ENCODE data around the gene NELL1. TPM values are rescaled to one million over a fixed set of nuclear protein-coding genes. Genes with fewer than 3 reads are reported as not detected.

NELL1 gene
- total and polyA plus RNA-seq, 2 experiments from 2014 or later, result 1.6 TPM; not detected in 1

DNA sequence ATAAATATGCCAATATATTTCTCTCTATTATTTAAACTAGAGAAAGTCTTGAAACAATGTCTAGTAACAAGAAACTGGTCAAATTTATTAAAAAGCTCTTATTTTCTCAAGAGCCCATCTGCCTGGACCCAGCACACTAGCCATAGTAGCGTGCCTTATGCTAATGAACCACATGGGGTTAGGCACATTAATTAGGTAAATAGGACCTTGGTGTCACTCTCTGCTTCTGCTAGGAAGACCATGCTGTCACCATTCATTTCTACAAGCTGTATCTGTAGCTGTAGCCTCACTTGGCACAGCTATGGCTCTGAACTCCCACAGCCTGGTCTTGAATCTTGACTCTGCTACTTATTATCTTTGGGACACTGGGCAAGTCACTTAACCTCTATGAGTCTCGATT is 390.5 kb downstream of the NELL1 start (continued):
- TF ChIP-seq, protein P1, sequence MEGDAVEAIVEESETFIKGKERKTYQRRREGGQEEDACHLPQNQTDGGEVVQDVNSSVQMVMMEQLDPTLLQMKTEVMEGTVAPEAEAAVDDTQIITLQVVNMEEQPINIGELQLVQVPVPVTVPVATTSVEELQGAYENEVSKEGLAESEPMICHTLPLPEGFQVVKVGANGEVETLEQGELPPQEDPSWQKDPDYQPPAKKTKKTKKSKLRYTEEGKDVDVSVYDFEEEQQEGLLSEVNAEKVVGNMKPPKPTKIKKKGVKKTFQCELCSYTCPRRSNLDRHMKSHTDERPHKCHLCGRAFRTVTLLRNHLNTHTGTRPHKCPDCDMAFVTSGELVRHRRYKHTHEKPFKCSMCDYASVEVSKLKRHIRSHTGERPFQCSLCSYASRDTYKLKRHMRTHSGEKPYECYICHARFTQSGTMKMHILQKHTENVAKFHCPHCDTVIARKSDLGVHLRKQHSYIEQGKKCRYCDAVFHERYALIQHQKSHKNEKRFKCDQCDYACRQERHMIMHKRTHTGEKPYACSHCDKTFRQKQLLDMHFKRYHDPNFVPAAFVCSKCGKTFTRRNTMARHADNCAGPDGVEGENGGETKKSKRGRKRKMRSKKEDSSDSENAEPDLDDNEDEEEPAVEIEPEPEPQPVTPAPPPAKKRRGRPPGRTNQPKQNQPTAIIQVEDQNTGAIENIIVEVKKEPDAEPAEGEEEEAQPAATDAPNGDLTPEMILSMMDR (conservative IDR thresholded peaks at IDR 0.05; ENCODE audit: low read depth in 2 of 2), result no peak
- TF ChIP-seq ZNF331 (CRISPR knock-in tag; IDR thresholded peaks at IDR 0.05; ENCODE audit: low read depth) (no peak), NANOG (IDR thresholded peaks at IDR 0.05; ENCODE audit: borderline replicate concordance) (no peak), EZH2 (IDR thresholded peaks at IDR 0.05; ENCODE audit: low read depth, unreplicated experiment) (no peak), POLR2AphosphoS5 (IDR thresholded peaks at IDR 0.05; ENCODE audit: low read depth) (no peak), ZNF114 (CRISPR knock-in tag; IDR thresholded peaks at IDR 0.05) (no peak)
- TF ChIP-seq, protein P2, sequence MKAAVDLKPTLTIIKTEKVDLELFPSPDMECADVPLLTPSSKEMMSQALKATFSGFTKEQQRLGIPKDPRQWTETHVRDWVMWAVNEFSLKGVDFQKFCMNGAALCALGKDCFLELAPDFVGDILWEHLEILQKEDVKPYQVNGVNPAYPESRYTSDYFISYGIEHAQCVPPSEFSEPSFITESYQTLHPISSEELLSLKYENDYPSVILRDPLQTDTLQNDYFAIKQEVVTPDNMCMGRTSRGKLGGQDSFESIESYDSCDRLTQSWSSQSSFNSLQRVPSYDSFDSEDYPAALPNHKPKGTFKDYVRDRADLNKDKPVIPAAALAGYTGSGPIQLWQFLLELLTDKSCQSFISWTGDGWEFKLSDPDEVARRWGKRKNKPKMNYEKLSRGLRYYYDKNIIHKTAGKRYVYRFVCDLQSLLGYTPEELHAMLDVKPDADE (IDR thresholded peaks at IDR 0.05), result no peak

DNA sequence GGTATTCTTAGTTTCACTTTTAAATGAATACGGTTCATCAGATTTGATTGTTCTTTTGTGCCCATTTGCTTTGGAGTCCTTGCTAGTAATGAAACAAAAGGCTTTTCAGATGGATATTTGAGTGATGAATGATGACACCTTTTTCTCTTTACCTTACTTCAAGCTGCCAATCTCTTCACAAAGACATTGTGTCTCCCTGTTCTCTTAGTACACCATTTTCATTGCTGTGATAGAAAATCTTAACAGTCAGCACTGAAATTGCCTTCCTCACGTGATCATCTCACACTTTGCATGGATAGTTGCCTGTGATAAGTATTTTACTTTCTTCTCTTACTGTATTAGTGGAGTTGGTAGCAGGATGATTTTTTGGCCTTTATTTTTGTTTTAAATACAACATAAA is 396.6 kb downstream of the NELL1 start:
- H3K4me3 Mint-ChIP-seq, result no peak overlapping the region
- peaks cover 19% of the 10 kb centered on the region for H3K9me3 Mint-ChIP-seq
- Histone ChIP-seq H3K36me3 (ENCODE audit: insufficient read depth) (no peaks in the 10 kb centered on the region), H3K4me1 (ENCODE audit: insufficient read depth) (peaks cover 7% of the 10 kb centered on the region), H3K27me3 (ENCODE audit: insufficient read depth) (no peaks in the 10 kb centered on the region), H2AFZ (no peak overlapping the region), H4K20me1 (replicated peaks; ENCODE audit: insufficient read depth) (no peaks in the 10 kb centered on the region), H3K4me3 (no peak overlapping the region), H3K27ac (ENCODE audit: low read depth) (no peak overlapping the region), H3K79me2 (replicated peaks; ENCODE audit: insufficient read depth) (no peaks in the 10 kb centered on the region), H3K4me2 (peak overlapping the region; percentile 20), H3F3A (replicated peaks; ENCODE audit: low read depth) (no peaks in the 10 kb centered on the region), H3K9me2 (ENCODE audit: insufficient read depth) (no peaks in the 10 kb centered on the region)
- H3K27ac Mint-ChIP-seq, result peak overlapping the region; percentile 27; the same call in 1 of the 2 replicates
- TF ChIP-seq, protein P3, sequence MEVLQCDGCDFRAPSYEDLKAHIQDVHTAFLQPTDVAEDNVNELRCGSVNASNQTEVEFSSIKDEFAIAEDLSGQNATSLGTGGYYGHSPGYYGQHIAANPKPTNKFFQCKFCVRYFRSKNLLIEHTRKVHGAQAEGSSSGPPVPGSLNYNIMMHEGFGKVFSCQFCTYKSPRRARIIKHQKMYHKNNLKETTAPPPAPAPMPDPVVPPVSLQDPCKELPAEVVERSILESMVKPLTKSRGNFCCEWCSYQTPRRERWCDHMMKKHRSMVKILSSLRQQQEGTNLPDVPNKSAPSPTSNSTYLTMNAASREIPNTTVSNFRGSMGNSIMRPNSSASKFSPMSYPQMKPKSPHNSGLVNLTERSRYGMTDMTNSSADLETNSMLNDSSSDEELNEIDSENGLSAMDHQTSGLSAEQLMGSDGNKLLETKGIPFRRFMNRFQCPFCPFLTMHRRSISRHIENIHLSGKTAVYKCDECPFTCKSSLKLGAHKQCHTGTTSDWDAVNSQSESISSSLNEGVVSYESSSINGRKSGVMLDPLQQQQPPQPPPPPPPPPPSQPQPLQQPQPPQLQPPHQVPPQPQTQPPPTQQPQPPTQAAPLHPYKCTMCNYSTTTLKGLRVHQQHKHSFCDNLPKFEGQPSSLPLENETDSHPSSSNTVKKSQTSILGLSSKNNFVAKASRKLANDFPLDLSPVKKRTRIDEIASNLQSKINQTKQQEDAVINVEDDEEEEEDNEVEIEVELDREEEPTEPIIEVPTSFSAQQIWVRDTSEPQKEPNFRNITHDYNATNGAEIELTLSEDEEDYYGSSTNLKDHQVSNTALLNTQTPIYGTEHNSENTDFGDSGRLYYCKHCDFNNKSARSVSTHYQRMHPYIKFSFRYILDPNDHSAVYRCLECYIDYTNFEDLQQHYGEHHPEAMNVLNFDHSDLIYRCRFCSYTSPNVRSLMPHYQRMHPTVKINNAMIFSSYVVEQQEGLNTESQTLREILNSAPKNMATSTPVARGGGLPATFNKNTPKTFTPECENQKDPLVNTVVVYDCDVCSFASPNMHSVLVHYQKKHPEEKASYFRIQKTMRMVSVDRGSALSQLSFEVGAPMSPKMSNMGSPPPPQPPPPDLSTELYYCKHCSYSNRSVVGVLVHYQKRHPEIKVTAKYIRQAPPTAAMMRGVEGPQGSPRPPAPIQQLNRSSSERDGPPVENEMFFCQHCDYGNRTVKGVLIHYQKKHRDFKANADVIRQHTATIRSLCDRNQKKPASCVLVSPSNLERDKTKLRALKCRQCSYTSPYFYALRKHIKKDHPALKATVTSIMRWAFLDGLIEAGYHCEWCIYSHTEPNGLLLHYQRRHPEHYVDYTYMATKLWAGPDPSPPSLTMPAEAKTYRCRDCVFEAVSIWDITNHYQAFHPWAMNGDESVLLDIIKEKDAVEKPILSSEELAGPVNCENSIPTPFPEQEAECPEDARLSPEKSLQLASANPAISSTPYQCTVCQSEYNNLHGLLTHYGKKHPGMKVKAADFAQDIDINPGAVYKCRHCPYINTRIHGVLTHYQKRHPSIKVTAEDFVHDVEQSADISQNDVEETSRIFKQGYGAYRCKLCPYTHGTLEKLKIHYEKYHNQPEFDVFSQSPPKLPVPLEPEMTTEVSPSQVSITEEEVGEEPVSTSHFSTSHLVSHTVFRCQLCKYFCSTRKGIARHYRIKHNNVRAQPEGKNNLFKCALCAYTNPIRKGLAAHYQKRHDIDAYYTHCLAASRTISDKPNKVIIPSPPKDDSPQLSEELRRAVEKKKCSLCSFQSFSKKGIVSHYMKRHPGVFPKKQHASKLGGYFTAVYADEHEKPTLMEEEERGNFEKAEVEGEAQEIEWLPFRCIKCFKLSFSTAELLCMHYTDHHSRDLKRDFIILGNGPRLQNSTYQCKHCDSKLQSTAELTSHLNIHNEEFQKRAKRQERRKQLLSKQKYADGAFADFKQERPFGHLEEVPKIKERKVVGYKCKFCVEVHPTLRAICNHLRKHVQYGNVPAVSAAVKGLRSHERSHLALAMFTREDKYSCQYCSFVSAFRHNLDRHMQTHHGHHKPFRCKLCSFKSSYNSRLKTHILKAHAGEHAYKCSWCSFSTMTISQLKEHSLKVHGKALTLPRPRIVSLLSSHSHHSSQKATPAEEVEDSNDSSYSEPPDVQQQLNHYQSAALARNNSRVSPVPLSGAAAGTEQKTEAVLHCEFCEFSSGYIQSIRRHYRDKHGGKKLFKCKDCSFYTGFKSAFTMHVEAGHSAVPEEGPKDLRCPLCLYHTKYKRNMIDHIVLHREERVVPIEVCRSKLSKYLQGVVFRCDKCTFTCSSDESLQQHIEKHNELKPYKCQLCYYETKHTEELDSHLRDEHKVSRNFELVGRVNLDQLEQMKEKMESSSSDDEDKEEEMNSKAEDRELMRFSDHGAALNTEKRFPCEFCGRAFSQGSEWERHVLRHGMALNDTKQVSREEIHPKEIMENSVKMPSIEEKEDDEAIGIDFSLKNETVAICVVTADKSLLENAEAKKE (CRISPR knock-in tag; IDR thresholded peaks at IDR 0.05), result no peak
- TF ChIP-seq, protein P1 (conservative IDR thresholded peaks at IDR 0.05; ENCODE audit: low read depth in 2 of 2), result no peak
- TF ChIP-seq JUNB (IDR thresholded peaks at IDR 0.05; ENCODE audit: unreplicated experiment) (no peak), NANOG (IDR thresholded peaks at IDR 0.05; ENCODE audit: borderline replicate concordance) (no peak), ZNF114 (CRISPR knock-in tag; IDR thresholded peaks at IDR 0.05) (no peak), STAT1 (IDR thresholded peaks at IDR 0.05; ENCODE audit: unreplicated experiment) (no peak)
- DNase-seq (ENCODE audit: low spot score) (peak; percentile 22), ATAC-seq (peak; percentile 49; the same call in 2 of the 3 replicates)
- no peaks in the 10 kb centered on the region for H3K27me3 Mint-ChIP-seq (ENCODE audit: insufficient read depth, low read depth, poor library complexity)
- peaks cover 8% of the 10 kb centered on the region for H3K4me1 Mint-ChIP-seq
- peaks cover 13% of the 10 kb centered on the region for H3K36me3 Mint-ChIP-seq (ENCODE audit: low read depth)

Measured in GM23338 (cell line).